Activated CD8-positive, alpha-beta memory T cell treated with anti-CD3 and anti-CD28 coated beads for 1 hour (primary cell): ENCODE results near the gene DUSP6.
"Not testable (repeated sequence)": the region's sequence is repeated elsewhere in the genome, so short reads cannot be mapped to it uniquely, and the experiment has no call there.

Experiments used
- DNase-seq, 2 donors: peaks; one replicate each; pipeline ENCODE4 v3.0.0-alpha.2; 2020; ENCODE audit warnings: low read depth in 1 of 2; ENCODE audit errors: extremely low read depth in 1 of 2

The DUSP6 gene

DNA sequence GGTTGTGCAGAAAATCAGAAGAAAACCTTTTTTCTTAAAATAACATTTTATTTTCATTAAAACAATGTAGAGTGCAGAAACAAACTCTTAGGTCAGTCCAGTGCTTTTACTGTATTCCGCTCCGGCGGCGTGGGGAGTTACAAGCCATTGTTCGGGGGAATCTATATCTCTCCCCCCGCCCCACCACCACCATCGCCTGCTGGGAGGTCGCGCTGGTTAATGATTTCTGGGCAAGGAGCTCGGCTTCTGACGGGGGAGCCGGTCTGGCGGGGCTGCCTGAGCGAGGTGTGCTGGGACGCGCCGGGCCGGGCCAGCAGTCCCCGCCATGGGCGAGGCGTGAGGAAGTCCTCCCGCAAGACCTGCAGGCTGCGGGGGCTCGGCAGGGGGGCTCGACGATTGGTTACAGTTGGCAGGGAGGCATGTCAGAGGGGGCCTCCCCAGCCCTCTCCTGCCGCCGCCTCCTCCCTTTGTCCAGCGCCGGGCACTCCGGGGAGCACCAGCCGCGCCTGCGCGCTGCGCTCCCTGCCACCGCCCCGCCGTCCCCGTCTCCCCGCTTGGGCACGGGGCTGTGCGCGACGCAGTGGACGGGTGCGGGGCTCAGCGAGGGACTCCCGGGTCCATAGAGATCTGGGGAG, 1.0 kb upstream of the DUSP6 start:
- DNase-seq = peak in 1 of 2 donors; percentile 8

DNA sequence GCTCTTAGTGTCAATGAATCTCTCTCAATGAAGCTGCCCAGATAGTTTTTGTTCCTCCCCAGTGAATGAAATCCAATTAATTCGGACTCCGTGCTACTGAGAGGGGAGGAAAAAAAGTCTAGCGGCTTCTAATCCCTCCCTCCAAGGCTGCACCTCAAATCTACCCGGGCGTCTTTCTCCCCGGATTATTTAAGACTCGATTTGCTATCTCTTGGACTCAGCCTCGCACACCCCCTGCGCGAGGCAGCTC, 134 bp downstream of the DUSP6 start:
- no peak for DNase-seq

DNA sequence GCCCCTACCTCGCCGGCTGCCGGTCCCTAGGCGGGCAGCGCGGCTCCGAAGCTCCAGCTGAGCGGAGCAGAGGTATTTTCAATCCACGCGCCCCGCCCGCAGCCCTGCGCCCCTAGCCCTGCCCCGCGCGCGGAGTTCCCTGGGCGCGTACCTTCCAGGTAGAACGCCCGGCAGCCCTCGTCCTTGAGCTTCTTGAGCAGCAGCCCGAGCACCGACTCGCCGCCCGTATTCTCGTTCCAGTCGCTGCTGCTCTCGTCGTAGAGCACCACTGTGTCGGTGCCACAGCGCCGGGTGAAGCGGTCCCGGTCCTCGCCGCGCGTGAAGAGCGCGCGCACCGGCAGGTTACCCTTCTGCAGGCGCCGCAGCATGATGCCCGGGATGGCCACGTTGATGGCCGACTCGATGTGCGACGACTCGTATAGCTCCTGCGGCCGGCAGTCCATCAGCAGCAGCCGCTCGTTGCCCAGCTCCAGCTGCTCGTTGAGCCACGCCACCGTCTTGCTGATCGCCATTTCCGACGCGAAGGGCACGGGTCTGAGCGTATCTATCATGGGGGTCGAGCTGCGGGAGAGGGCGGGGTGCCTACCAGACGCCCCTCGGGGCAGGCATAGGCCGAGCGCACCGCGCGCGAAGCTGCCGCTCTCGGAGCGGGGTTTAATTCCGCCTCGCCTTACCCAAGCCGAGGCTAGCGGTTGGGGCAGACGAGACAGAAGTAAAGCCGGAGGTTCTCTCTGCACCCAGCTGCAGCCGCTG, 636 bp downstream of the DUSP6 start:
- peak in 1 of 2 donors; percentile 14 for DNase-seq

DNA sequence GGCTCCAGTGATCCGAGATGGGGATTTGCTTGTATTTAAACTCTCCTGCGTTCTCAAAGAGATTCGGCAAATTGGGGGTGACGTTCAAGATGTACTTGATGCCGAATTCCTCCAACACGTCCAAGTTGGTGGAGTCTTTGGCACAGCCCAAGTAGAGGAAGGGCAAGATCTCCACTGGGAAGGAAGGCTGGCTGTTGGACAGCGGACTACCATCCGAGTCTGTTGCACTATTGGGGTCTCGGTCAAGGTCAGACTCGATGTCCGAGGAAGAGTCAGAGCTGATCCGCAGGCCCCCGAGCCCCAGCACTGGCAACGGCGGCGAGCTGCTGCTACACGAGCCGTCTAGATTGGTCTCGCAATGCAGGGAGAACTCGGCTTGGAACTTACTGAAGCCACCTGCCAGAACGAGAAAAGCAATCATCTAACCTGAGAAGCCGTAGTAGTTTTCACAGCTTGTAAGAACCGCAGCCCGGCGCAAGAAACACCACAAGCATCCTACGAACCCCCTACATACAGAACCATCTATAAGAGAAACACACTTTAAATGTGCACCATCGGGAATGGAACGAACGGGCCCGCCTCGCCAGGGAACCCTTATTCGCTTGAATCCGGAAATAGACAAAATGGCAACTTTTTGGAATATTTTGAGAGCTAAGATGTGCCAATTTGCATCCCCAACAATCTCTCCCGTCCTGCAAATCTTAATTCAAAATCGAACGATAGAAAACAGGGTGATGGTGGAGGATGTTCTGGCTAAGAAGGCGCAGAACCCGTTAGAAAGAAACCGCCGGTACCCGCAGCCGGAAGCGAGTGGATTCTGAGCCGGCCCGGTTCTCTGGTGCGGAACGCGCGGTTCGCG, 1.4 kb downstream of the DUSP6 start:
- no peak for DNase-seq

DNA sequence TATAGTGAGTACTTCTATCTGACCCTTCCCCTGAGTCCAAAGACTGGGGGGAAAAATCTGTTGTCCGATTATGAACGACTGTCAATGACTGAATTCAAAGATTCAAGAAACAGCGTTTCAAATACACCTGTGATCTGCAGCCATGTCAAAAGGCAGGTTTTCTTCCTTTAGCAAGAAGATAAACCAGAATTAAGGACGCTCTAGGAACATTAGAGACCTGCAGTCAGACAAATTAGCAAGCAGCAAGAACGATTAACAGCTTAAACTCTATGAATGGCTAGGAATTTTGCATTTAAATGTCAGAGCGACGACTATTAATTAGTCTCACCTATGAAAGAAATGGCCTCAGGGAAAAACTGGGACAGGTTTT, 2.1 kb downstream of the DUSP6 start:
- DNase-seq = no peak

DNA sequence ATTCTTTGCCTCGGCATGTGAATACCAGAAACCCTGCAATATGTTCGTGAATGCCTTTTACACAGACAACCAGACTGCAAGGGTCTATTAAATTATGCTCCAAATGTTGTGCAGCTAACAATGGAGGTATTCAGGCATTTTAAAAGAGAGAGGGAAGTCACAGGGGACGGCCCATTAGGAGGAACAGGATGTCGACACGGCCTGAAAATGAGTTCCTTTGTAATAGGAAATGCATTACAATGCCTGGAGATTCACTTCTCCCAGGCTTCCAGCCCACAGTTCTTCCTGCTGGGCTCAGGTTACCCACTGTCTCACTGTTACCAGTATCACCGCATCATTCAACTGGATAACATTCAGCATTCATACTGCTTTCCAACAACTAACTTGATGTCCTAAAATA, 2.5 kb downstream of the DUSP6 start:
- DNase-seq = no peak

DNA sequence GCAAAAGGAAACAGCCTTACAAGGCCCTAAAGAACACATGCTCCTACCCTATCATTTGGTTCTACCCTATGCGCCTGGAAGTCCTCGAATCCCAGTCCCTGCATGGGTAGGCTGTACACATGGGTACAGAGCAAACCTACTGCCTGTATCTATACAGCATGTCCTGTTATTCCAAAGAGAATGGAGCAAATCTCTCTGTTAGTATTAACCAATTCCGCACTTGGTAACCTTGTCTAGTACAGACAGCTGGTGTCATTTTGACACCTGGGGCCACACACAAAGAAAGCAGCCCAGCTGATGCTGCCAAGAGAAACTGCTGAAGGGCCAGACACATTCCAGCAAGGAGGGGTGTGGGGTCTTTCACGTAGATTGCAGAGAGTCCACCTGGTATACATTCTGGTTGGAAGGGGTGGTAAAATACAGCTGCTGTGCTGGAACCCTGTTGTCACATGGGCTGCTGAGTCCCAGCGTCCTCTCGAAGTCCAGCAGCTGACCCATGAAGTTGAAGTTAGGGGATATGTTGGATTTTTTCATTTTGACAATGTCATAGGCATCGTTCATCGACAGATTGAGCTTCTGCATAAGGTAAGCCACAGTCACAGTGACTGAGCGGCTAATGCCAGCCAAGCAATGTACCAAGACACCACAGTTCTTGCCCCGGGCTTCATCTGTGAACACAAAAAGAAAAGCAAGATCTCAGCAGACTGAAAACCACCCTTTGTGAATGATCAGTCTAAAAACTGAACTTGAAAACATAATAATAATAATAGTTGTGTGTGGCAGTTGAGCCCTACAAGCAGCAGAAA, 3.2 kb downstream of the DUSP6 start:
- DNase-seq = no peak

DNA sequence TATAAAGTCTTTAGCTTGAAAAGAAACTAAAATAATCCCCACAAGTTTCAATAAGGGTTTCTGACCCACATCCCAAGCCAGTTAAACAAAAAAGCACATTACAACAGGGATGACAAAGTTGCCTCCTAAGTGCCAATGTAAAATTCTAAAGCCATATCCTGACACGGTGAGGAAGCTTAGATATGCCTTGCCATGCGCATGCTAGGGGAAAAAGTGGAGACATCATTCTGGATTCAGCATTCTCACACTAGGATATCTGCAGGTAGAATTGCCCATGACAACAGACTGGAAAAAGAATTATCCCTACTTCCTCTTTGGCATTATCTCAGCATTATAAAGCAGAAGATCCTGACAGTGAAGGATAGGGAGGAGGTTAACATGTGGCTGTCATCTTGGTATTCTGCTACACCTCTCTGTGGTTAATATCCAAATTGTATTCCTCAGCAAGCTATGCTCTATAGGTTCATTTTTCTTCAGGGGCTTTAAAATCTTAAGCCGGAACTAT, 4.9 kb downstream of the DUSP6 start:
- no peak for DNase-seq

DNA sequence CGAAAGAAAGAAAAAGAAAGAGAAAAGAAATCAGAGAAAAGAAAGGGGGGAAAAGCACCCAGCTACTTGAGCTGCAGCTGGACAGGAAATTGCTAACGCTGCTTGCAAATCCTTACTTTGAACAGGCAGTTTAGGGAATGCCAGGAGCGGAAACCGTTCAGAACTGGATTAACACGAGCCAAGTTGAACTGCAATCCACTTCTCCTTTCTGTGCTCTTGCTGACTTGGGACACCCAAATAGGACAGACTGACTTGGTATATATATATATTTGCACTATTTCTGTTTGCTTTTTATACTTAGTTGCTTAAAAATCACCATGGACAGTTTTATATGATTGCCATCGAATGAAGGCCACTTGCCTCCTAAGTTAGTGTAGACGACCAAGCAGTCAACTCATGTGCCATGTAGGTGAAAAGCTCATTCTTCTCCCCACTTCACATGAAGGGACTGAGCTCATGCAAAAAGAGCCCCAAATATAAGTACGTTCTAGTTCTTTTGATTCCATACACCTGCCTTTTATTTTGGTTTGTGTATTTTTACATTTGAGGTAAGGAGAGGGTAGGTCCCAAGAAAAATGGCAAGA, 5.5 kb downstream of the DUSP6 start:
- no peak for DNase-seq

DNA sequence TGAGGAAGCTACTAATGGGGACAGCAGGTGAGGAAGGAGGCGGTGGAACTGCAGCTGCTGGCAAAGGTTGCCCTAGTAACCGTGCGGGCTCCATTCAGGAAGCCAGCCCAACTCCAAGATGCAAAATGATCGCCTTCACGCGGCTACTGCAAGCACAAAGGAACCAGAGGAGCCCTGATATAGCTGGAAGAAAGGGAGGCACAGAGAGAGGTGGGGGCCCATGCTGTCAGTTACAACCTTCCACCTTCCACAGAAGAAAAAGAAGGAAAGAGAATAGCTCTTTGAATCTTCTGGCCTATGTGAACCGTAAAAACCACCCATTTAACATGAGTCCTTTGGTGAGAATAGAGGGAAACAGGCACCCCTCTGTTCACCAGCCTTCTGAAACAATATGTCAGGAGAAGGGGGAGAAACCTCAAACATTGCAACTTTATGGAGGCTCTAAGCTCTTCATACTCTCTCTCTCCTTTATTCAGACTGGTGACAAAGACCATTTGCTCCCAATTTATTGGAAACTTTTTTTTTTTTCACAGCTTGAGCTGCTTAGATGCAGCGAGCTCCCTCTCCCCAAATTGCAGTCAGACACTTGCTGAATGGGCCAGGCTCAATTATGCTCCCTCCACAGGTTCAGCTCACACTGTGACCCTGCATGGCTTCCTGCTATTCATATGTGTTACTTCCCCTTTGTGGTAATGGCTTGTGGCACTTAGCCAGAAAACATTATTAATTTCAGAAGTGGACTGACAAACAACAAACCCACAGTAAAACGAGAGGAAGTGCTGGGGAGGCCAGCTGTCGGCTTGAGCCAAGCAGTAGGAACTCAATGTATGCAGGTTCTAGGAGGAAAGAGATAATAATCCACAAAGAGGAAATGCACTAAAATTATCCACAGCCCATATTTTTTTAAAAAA, 6.2 kb downstream of the DUSP6 start:
- DNase-seq = no peak

DNA sequence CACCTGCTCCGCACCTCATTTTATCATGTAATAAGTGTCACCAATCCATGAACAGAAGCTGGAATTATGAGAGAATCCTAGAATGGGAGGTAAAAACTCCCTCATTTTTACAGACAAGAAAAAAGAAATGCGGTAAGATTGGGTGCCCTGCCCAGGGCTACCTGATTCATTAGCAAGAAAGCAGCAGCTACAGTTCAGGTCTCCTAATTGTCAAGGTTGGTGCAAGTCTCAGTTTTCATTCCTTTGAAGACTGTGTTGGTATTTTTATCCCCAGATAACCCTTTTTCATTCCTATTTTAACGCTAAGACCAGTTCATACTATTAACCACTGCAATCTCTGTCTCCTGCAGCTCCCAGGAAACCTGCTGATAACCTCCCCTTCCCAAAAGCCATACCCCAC, 6.9 kb downstream of the DUSP6 start:
- no peak for DNase-seq

DNA sequence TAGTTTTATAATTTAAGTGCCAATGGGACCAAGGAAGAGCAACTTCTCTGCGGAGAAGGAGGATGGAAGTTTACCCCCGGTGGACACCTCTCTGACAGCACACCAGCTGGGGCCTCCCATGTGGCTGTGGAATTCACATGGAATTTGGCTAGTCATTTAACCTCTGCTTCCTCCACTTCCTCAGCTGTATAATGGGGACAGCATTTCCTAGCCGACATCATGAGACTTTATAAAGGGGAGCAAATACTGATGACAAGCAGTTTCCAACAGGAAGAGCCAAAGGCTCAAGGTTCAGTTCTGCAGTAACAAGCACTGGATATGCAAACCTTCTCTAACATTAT, 7.5 kb downstream of the DUSP6 start:
- DNase-seq = no peak

DNA sequence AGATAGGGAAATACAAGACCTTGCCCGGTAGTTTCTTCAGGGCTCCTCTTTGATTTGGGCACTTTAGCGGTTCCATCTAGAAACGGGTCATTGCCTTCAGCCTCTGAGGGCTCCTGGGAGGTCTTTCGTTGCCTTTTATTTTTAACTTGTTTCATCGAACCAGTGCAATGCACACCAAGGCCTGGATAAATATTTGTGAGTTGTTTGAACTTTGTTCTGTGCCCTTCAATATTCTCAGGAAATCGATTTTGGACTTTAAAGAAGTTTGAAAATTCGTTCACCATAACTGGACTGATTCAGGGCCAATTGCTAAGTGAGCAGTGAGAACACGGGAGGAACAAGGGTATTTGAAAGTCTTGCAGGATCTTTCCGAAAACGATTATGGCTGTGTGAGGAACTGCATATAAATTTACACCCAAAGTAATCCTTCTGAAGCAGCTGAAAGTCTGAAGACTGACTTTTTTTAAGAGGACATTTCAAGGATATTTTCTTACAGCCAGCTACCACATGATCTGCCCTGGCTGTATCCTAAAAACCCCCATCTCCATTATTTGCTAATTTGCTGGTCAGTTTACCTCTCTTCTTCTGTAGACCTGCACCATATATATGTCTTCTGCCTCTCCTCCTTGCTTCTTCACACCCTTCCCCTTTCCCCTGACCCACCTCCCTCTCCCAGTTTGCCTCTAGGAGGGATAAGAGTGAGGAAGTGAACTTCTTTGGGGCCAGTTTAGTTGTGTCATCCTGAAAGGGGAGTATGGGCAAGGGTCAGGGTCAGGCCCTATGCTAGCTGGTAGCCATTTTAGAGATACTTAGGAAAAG, 8.0 kb downstream of the DUSP6 start:
- DNase-seq = no peak

DNA sequence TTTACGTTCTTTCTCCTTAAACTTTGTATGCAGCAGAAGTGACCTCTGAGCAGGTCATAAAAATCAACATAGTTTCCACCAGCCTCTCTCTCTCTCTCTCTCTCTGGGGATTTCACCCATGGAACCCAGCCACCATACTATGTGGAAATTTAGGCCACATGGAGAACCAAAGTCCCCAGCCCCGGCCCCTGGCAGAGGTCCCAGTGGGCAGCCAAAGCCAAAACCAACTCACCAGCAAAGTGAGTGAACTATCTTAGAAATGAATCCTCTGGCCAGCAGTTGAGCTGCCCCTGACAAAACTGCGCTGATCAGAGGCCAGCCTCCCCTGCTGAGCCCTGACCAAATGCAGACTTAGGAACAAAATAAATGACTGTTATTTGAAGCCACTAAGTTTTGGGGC, 9.2 kb downstream of the DUSP6 start:
- no peak for DNase-seq

DNA sequence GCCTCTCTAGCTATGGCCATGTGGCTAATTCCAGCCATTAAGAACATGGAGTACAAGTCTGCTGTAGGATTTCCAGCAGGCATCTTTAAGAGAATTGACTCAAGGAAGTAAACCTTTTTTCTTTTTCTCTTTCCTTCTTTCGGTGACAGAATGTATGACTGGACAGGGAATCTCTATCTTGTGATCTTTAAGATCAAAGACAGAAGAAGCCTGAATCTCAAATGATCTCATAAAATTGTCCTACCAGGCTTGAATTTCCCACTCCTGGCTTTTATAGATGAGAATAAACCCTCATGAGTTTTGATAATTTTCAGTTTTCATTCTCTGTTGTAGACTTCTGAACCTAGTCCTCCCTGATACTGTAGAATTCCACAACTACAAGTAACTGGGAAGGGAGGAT, 11.4 kb downstream of the DUSP6 start:
- no peak for DNase-seq

DNA sequence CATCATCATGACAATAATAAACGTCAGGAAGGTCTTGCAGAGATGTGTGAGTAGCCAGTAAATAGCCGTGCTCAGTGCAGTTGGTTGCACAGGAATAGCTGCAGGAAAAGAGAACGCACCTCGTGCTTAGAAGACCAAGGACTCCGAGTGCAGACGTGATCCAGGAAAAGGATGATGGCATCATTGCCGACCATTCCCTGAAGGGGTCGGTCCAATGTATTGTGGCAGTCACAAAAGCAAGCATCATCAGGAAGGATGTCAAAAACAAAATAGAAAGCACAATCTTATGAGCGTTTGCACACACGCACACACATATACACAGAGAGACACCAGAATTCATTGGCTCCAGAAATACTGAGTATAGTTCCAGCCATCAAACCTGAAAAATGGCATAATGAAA, 12.8 kb downstream of the DUSP6 start:
- DNase-seq = no peak

DNA sequence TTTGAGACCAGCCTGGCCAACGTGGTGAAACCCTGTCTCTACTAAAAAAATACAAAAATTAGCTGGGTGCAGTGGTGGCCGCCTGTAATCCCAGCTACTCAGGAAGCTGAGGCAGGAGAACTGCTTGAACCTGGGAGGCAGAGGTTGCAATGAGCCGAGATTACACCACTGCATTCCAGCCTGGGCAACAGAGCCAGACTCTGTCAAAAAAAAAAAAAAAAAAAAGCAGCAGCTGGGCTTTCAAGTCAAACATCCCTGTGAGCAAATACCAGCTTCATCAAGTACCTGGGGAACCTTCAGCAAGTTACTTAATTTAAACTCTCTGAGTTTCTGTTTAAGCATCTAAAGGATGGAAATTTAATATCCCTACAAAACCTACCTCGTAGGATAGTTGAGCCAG, 15.2 kb downstream of the DUSP6 start:
- not testable (repeated sequence) for DNase-seq

DNA sequence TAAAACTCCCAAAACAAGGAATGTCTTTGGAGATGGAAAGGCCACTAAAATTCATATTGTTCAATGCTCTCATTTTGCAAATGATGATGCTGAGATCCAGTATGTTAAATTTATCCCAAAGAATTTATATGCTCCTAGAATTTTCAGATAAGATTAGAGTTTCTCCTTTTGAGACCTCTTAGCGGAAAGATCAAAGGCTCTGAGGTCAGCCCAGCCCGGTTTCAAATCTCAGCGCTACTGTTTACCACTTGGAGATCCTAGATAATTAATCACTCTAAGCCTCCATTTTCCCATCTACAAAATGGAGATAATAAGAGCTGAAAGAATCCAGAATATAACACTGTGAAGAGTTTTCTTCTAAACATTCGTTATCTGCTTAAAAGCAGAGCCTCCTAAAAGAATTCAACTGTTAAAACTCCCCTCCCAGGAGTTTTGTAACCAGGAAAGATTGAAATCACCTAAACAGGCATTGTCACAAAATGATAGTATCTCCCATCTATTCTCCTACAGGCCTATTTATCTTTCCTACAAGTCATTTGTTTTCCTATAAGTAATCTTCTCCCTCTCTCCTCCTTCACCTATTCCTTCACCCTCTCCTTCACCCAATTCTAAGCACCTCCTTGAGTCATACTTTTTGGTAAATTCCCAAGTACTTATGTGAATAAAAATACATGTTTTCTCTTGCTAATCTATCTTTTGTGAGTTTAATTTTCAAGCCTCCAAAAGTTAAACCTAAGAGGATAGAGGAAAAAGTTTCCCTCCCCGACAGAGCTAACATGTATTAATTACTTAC, 16.7 kb downstream of the DUSP6 start:
- no peak for DNase-seq
